GM12878 (cell line): ENCODE results near the gene SFN. TPM values are rescaled to one million over a fixed set of nuclear protein-coding genes. Genes with fewer than 3 reads are reported as not detected.

Source experiments
- ATAC-seq: fragments of 200-7000 bp; cut with Tn5 transposase; 3 replicates; pipeline ENCODE4 v1.9.1; 2020; ENCODE audit warnings: mild to moderate bottlenecking, moderate library complexity
- BruUV-seq: library from RNA; stranded (reverse); fragments of 400-500 nt; replicated peaks from 2 replicates; lab custom pipeline; 2021; lab: Mats Ljungman, UMichigan
- CTCF ChIA-PET: fragments of 300-600 bp; sonication (Branson Sonifier 250); formaldehyde crosslinking; extraction: SDS; loops from one replicate; lab custom pipeline; 2021; ENCODE audit warnings: inconsistent platforms; lab: Yijun Ruan, JAX
- POLR2A ChIA-PET: fragments of 350-600 bp; formaldehyde crosslinking; extraction: SDS; loops from one replicate; lab custom pipeline; 2021; ENCODE audit warnings: inconsistent platforms; lab: Charles Lee
- RAD21 ChIA-PET: fragments of 300-600 bp; sonication (Branson Sonifier 250); formaldehyde crosslinking; loops from one replicate; lab custom pipeline; 2023; ENCODE audit warnings: antibody characterized with exemption; ENCODE audit not compliant: unreplicated experiment; lab: Charles Lee
- SMC1A ChIA-PET: fragments of 300-600 bp; sonication (Branson Sonifier 250); formaldehyde crosslinking; loops from one replicate; lab custom pipeline; 2023; ENCODE audit not compliant: unreplicated experiment, uncharacterized antibody; lab: Charles Lee
- DNase-seq: peaks from one replicate; pipeline ENCODE4 v3.0.0-alpha.2; 2011; ENCODE audit warnings: low read depth, low spot score
- FAIRE-seq: peaks from 3 replicates; lab custom pipeline; 2011; peaks lifted over from hg19 to GRCh38; lab: Jason Lieb, UNC
- H2AFZ ChIP-seq: 2 replicates; pipeline ENCODE4 v1.6.0; 2011; ENCODE audit warnings: low read depth, low read length, control low read depth; ENCODE audit not compliant: control insufficient read depth
- H3K27ac ChIP-seq: 2 replicates; pipeline ENCODE4 v1.5.1; 2011; ENCODE audit warnings: control low read depth; ENCODE audit not compliant: control insufficient read depth, insufficient read depth
- H3K27me3 ChIP-seq, 2 experiments: replicated peaks in 1 of 2; 2 replicates each; pipeline versions ENCODE4 v1.6.0 to v1.6.1; 2011; ENCODE audit warnings: low read length in 1 of 2; ENCODE audit not compliant: control insufficient read depth in 2 of 2, insufficient read depth in 2 of 2
- H3K36me3 ChIP-seq, 2 experiments: 2 replicates each; pipeline ENCODE4 v1.5.1; 2011; ENCODE audit warnings: low read length in 1 of 2; ENCODE audit not compliant: control insufficient read depth in 2 of 2, insufficient read depth in 2 of 2
- H3K4me1 ChIP-seq: 2 replicates; pipeline ENCODE4 v1.6.1; 2011; ENCODE audit warnings: mild to moderate bottlenecking, low read length, moderate library complexity, mixed read lengths; ENCODE audit not compliant: control insufficient read depth, insufficient read depth
- H3K4me2 ChIP-seq: 2 replicates; pipeline ENCODE4 v1.6.0; 2011; ENCODE audit warnings: control low read depth; ENCODE audit not compliant: control insufficient read depth, insufficient read depth
- H3K4me3 ChIP-seq: fragments of 200-600 bp; sonication (generic); 2 replicates; pipeline ENCODE4 v1.5.1; 2016
- H3K79me2 ChIP-seq: 2 replicates; pipeline ENCODE4 v1.6.0; 2011; ENCODE audit warnings: low read length; ENCODE audit not compliant: control insufficient read depth, insufficient read depth
- H3K9ac ChIP-seq: 2 replicates; pipeline ENCODE4 v1.8.0; 2011; ENCODE audit warnings: low read length, control low read depth, mixed read lengths; ENCODE audit not compliant: control insufficient read depth, insufficient read depth
- H3K9me3 ChIP-seq: replicated peaks from 3 replicates; pipeline ENCODE4 v1.5.1; 2011; ENCODE audit warnings: mild to moderate bottlenecking, low read length; ENCODE audit not compliant: control insufficient read depth, insufficient read depth
- H4K20me1 ChIP-seq: 2 replicates; pipeline ENCODE4 v1.6.0; 2011; ENCODE audit not compliant: control insufficient read depth, insufficient read depth
- ESRRA ChIP-seq: IDR thresholded peaks from 2 replicates; pipeline ENCODE4 v1.6.1; 2012; ENCODE audit warnings: mild to moderate bottlenecking, low read length, improper control_type of control experiment
- EZH2 ChIP-seq: IDR thresholded peaks from 2 replicates; pipeline ENCODE4 v1.6.1; 2012; ENCODE audit warnings: low read depth, mild to moderate bottlenecking, control low read depth, inconsistent platforms, low read length, borderline replicate concordance; ENCODE audit not compliant: control insufficient read depth
- GABPA ChIP-seq: IDR thresholded peaks from 2 replicates; pipeline ENCODE4 v1.6.1; 2014; ENCODE audit warnings: antibody characterized with exemption, low read depth, mild to moderate bottlenecking, inconsistent platforms
- MTA2 ChIP-seq: fragments of 450-650 bp; IDR thresholded peaks from 2 replicates; pipeline ENCODE4 v1.6.1; 2016; ENCODE audit warnings: low read depth, mild to moderate bottlenecking, moderate library complexity
- SREBF2 ChIP-seq: IDR thresholded peaks from 2 replicates; pipeline ENCODE4 v1.6.1; 2012; ENCODE audit warnings: mild to moderate bottlenecking, low read length
- TCF3 ChIP-seq: IDR thresholded peaks from 2 replicates; pipeline ENCODE4 v1.6.1; 2012; ENCODE audit warnings: low read depth, mild to moderate bottlenecking, low read length, borderline replicate concordance; ENCODE audit not compliant: insufficient read depth
- ZBTB33 ChIP-seq: fragments of 450-650 bp; IDR thresholded peaks from 2 replicates; pipeline ENCODE4 v1.6.1; 2017; ENCODE audit warnings: mild to moderate bottlenecking
- ZNF592 ChIP-seq: fragments of 450-650 bp; IDR thresholded peaks from 2 replicates; pipeline ENCODE4 v1.6.1; 2017; ENCODE audit warnings: mild to moderate bottlenecking, moderate library complexity
- ZNF622 ChIP-seq: fragments of 450-650 bp; IDR thresholded peaks from 2 replicates; pipeline ENCODE4 v1.6.1; 2017; ENCODE audit warnings: mild to moderate bottlenecking, inconsistent platforms
- WGBS: methylation state at CpG from one replicate; pipeline ENCODE4 v1.1.6; 2016; ENCODE audit warnings: low lambda C conversion rate; ENCODE audit not compliant: insufficient replicate concordance, insufficient coverage; ENCODE audit errors: missing lambda C conversion rate; 5-methylcytosine and 5-hydroxymethylcytosine counted together
- in situ Hi-C: fragments of 300-500 bp; cut with MboI; formaldehyde crosslinking; loops from 9 replicates; pipeline ENCODE4 v1.14.3; 2018; ENCODE audit warnings: mixed read lengths
- intact Hi-C: fragments of 100-400 bp; cut with micrococcal nuclease; formaldehyde crosslinking; loops from one replicate; pipeline ENCODE4 v1.14.2; 2022; ENCODE audit not compliant: unreplicated experiment
- polyA plus RNA-seq, 11 experiments: library from polyadenylated mRNA; depleted of rRNA in 4 of 11; unstranded in 6 of 11; stranded (reverse) in 5 of 11; fragments of >200 nt; fragmentation: Nextera tagmentation in 4 of 11; fragmentation: Illumina TruSeq in 1 of 11; extraction: Ambion mirVana in 4 of 11; extraction: Trizol in 1 of 11; gene quantifications; 1 replicate in 1 of 11; 2 replicates in 10 of 11; pipeline versions ENCODE4 v1.2.1 to v1.2.3, GENCODE V29; 2011 to 2016; ENCODE audit warnings: inconsistent platforms in 2 of 11, missing spikeins in 2 of 11, low read depth in 1 of 11
- total RNA-seq, 4 experiments: library from RNA; depleted of rRNA in 3 of 4; stranded (reverse); fragments of >200 nt in 3 of 4; fragmentation: Illumina TruSeq in 1 of 4; extraction: Trizol in 1 of 4; gene quantifications; 2 replicates each; pipeline versions ENCODE4 v1.2.1 to v1.2.3, GENCODE V29; 2013 to 2021
- TF ChIP-seq, protein P1 (sequence below): IDR thresholded peaks from 2 replicates; pipeline ENCODE4 v1.6.1; 2012; ENCODE audit warnings: improper control_type of control experiment, low read depth, low read length; ENCODE audit not compliant: insufficient replicate concordance

The SFN gene
- total and polyA plus RNA-seq, 10 of the 15 experiments (the other 5 are each of a cell fraction or from before 2014, with no cell fraction given), result 0.19 to 2.9 (median 1.0) TPM

- no peaks in the 10 kb centered on the region for H3K36me3 ChIP-seq
- ChIA-PET SMC1A (interaction anchor here (1.2 kb wide), 1 partner anchor 11 kb away, joined by 3 read pairs; the partner anchor contains the start of gene NUDC), POLR2A (no interaction called here), CTCF (no interaction called here), RAD21 (no interaction called here)
- H3K79me2 ChIP-seq, result no peaks in the 10 kb centered on the region
- H2AFZ ChIP-seq, result no peak overlapping the region
- no peak overlapping the region for H3K4me2 ChIP-seq
- H3K9me3 ChIP-seq, result no peaks in the 10 kb centered on the region
- no peak for ATAC-seq
- no peaks in the 10 kb centered on the region; a peak in 1 of 4 replicates for H3K27me3 ChIP-seq
- FAIRE-seq, result no peak
- BruUV-seq, result no TSS peak
- H3K9ac ChIP-seq, result no peak overlapping the region
- 37% methylated on average over 4 of the region's 4 CpGs for WGBS
- DNase-seq, result no peak
- in situ Hi-C loops, result no loop called here
- no peaks in the 10 kb centered on the region for H3K4me1 ChIP-seq
- H4K20me1 ChIP-seq, result no peaks in the 10 kb centered on the region
- H3K27ac ChIP-seq, result no peak overlapping the region
- no peak overlapping the region for H3K4me3 ChIP-seq
- intact Hi-C loops, result no loop called here
- TF ChIP-seq MTA2, result no peak
- no peak for TF ChIP-seq TCF3
- no peak for TF ChIP-seq ZNF622
- no peak for TF ChIP-seq ESRRA
- TF ChIP-seq EZH2, result no peak
- TF ChIP-seq, protein P1, sequence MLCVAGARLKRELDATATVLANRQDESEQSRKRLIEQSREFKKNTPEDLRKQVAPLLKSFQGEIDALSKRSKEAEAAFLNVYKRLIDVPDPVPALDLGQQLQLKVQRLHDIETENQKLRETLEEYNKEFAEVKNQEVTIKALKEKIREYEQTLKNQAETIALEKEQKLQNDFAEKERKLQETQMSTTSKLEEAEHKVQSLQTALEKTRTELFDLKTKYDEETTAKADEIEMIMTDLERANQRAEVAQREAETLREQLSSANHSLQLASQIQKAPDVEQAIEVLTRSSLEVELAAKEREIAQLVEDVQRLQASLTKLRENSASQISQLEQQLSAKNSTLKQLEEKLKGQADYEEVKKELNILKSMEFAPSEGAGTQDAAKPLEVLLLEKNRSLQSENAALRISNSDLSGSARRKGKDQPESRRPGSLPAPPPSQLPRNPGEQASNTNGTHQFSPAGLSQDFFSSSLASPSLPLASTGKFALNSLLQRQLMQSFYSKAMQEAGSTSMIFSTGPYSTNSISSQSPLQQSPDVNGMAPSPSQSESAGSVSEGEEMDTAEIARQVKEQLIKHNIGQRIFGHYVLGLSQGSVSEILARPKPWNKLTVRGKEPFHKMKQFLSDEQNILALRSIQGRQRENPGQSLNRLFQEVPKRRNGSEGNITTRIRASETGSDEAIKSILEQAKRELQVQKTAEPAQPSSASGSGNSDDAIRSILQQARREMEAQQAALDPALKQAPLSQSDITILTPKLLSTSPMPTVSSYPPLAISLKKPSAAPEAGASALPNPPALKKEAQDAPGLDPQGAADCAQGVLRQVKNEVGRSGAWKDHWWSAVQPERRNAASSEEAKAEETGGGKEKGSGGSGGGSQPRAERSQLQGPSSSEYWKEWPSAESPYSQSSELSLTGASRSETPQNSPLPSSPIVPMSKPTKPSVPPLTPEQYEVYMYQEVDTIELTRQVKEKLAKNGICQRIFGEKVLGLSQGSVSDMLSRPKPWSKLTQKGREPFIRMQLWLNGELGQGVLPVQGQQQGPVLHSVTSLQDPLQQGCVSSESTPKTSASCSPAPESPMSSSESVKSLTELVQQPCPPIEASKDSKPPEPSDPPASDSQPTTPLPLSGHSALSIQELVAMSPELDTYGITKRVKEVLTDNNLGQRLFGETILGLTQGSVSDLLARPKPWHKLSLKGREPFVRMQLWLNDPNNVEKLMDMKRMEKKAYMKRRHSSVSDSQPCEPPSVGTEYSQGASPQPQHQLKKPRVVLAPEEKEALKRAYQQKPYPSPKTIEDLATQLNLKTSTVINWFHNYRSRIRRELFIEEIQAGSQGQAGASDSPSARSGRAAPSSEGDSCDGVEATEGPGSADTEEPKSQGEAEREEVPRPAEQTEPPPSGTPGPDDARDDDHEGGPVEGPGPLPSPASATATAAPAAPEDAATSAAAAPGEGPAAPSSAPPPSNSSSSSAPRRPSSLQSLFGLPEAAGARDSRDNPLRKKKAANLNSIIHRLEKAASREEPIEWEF, result no peak
- no peak for TF ChIP-seq GABPA
- TF ChIP-seq ZNF592, result no peak
- no peak for TF ChIP-seq SREBF2
- no peak for TF ChIP-seq ZBTB33
Measured at GRCh38 chr1:26910343-26911160, 47.6 kb downstream of the SFN start.
